Medulla oblongata (tissue), 1 donor: Measurements from ENCODE around the gene SYNGR2.

Source experiments
- DNase-seq: peaks from one replicate; pipeline ENCODE4 v3.0.0-alpha.2; 2015; ENCODE audit errors: extremely low spot score

The SYNGR2 gene

DNA sequence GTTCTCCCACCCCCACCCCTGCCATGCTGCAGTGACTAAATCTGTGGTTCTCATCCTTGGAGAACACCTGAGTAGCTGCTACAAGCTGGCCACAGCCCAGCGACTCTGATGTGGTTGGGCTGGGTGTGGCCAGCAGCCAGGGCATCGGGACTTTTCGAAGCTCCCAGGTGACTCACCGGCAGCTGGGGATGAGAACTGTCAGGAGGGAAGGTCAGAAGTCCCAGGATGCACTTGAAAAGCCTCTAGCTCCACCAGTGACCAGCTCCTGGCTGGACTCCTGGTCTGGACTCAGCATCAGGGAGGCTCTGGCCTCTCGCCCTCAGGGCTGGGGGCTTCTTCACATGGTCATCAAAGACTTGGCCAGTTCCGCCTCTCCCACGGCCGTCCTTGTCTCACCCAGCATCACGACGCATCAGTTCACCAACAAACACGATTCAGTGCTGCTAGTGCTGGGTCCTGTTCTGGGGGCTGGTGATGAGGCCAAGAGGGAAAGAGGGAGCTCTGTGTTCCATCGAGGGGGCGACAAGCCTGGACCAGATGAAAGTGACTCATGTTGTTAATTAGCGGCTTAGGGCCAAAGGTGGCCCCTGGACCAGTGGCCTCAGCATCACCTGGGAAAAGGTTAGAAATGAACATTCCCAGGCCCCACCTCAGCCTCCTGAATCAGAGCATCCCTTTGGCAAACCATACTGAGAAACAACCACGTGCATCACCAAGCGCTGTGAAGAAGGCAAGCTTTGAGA is 26.1 kb upstream of the SYNGR2 start:
- DNase-seq: no peak

DNA sequence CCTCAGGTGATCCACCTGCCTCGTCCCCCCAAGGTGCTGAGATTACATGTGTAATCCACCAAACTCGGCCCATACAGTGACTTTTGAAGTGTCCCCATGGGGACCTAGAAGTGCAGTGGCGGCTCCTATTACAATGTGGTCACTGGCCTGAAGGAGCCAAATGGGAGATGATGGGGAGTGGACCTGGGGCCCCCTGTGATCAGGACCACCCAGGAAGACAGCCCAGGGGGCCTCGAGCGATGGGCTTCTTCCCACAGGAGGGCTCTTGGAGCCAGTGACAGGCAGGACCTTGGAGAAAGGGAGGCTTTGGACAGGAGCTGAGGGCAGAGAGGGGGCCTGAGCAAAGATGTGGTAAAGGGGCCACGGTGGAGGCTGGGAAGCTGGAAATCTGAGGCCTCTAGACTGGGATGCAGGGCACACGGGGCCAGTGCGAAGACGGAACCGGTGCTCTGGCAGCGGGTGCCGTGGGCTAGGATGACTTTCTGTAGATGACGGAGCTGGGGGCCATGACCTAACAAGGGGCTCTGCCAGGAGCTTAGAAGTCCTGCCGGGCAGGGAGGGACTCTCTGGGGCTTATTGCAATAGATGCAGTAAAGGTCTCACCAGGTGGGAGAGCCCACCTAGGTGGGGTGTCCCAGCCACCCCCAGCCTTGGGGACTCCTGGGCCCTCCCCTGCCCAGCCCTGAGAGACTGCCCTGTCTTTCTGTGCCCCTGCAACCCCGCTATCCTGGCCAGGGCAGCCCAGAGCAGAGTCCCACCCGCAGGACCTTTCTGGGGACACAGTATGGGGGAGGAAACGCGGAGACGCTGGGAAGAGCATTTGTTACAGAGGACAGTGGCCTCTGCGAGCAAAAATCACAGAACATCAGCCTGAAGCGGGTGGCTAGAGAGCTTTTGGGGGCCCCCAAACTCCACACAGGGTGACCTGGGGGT is 24.9 kb upstream of the SYNGR2 start:
- no peak for DNase-seq

DNA sequence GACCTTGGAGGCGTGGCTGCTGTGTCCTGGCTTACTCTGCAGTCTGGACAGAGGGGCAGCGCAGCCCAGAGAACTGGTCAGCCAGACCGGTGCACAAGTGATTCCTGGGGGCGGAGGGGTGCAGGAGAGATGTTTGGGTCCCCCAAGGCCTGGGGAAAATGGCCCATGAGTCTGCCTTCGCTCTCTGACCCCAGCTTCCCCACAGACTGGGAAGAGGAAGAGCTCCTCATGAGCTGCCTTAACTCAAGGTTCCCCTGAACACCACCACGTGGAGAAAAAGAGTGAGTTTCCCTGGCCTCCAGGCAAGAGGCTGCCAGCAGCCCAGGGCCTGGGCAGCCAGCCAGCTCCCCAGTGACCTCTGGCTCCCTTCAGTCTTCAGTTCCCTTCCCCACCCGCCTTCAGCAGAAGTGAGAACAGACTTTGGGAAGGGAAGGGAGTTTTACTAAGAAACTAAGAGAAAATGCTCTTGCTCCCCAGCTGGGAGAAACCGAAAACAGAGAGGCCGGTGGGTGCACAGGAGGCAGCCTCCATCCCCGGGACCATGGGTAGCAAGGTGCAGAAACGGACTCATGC is 24.1 kb upstream of the SYNGR2 start:
- peak; percentile 95 for DNase-seq

DNA sequence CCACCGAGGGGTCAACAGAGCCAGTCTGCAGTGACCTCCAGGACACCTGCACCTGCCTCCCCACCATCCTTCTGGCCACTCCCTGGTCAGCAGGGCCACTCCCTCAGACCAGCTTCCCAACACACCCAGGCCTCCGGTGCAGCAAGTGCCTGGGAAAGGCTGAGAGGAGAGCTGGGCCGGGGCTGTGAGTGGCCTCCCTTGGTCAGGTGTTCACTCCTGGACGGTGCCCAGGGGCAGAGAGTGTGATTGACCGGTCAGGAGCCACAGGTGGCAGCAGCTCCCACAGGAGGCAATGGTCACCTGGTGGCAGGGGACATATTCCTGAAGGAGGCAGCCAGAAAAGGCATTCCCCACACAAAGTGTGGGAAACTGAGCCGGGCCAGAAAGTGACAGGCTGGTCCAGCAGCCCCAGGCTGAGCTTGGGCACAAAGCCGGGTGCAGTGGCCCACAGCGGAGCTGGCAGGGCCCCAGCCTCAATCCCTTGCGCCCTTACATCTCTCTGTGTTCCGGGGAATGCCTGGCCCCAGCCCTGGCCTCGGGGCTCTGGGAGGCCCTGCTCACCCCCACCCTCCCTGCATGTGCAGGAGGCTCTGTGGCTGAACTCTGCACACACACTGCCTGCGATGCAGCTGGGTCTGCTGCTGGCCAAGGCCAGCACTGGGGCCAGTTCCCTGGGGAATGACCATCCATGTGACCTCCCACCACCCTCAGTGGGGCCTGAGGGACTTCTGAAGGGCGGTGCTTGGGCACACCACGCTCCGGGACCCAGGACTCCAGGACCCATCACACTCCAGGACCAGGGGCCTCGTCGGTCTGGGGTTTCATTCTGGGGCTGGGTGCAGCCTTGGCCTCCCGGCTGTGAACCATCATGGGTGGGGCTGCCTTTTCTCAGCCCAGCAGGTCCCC is 23.4 kb upstream of the SYNGR2 start:
- peak; percentile 56 for DNase-seq

DNA sequence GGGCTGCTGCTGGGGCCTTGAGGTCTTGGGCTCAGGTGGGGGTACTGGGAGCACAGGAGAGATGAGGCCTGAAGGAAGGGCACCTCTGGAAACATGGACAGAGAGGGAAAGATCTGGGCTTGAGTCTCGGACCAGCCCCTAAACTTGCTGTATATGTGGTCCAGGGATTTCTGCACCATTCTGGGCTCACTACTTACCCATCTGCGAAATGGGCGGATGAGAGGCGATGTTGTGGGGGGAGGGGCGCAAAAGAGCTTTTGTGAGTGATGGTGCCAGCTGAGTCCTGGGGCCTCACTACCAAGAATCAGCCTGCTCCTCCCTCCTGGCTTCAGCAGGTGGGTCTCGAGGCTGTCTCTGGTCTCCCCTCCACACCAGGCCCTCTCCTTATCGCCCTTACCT is 21.9 kb upstream of the SYNGR2 start:
- no peak for DNase-seq

DNA sequence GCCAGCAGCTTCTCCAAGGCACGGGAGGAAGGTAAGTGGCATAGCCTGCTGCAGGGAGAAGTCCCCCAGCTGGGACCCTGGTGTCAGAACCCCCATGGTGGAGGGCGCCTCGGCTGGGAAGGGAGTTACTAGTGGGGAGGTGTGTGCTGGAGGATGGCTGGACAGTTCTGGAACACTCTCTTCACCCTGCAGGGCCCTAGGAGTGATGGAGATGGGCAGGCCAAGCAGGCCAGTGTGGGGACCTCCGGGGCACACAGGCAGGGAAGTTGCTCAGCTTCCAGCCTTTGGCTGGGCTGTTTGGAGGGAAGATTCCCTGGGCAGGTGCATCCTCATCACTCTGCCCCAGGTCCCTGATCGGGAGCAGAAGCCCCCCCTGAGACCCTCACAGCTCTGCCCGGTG is 21.5 kb upstream of the SYNGR2 start:
- no peak for DNase-seq

DNA sequence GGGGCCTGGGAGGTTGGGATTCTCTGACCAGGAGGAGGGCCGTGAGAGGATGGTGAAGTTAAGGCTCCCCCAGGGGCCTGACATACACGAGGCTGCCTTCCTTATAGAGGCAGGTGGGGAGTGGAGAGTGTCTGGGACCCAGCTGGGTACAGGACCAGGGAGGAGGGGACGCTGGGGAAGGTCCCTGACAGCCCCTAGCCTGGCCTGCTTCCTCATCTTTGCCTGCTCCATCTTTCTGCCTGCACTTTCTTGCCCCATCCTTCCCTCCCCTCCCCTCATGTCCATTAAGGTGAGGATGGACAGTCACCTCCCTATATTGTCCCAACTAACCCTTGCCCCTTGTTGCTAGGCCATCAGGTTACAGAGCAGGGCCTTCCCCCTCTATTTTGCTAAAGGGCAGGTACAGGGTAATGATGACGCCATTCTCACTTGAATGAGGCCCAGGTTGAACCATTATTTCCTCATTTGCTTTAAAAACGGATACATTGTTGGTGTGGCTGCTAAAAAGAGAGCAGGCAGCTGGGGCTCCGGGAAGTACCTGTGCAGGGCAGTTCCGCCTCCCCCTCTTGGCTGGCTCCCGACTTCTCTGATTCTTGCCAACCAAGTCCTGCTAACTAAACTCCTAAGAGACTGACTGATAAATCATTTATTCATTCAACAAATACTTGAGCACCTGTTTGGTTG is 20.9 kb upstream of the SYNGR2 start:
- DNase-seq: no peak

DNA sequence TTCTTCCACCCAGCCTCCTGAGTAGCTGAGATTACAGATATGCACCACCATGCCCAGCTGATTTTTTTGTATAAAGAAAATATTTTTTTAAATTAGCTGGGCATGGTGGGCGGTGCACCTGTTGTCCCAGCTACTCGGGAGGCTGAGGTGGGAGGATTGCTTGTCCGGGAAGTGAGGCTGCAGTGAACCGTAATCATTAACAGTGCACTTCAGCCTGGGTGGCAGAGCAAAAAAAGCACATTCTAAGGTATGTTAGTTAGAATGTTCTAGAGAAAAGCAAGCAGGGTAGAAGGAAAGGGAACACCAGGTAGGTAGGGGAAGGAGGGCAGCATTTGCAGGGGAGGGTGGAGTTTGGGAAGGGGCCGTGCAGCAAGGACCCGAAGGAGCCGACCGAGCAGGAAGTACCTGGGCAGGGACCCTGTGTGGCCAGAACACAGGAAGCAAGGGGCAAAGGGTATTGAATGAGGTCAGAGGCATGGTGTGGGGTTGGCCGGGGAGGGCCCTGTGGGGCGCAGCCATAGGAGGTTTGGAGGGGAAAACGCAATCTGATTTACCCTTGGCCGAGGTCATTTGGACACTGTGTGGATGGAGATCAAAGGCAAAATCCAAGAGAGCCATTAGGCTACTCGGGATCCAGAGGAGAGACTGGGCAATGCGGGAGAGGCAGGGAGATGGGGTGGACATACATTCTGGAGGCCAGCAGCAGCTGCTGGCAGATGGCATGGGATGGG is 19.9 kb upstream of the SYNGR2 start:
- DNase-seq: no peak

DNA sequence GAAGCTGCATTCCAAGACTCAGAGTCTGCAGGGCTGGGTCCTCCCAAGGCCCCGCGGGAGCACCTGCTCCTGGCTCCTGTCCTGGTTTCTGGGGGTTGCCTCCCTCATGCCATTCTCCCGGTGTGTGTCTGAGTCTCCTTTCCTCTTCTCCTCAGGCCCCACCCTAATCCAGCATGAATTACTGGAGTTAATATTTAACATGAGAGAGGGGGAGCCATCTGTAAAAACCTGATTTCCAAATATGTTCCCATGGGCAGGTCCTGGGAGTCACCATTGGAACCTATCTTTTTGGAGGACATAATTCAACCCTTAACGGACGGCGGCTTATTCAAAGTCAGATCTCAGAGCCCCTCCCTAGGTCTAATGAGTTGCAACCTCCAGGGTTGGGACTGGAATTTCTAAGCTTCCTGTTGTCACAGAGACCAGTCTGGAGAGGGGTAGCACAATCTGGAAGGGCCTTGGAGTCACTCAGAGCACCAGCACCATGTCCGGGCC is 16.8 kb upstream of the SYNGR2 start:
- no peak for DNase-seq

DNA sequence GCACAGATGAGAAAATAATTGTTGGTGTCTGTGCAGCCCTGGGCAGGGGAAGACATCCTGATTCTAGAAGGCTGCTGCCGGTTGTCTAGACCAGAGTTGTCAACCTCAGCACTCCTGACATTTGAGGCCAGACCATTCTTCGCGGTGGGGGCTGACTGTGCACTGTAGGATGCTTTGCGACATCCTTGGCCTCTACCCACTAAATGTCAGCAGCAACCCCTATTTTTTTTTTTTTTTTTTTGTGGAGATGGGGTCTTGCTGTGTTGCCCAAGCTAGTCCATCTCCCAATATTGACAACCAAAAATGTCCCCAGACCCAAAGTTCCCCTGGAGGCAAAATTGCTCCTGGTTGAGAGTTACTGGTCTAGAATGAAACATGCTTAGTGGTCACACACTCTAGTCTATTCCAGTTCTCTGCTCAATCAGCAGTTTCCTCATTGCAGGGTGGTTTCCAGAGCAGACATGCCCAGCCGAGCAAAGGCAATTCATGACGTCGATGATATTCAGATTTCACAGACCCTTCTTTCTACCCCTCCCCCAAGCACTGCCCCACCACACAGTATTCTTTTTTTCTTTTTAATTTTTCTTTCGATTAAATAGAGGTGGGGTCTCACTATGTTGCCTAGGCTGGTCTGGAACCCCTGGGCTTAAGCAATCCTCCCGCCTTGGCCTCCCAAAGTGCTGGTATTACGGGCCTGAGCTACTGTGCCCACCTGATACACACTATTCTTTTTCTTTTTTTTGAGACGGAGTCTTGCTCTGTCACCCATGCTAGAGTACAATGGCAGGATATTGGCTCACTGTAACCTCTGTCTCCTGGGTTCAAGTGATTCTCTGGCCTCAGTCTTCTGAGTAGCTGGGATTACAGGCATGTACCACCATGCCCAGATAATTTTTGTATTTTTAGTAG is 13.2 kb upstream of the SYNGR2 start:
- DNase-seq: peak; percentile 63

DNA sequence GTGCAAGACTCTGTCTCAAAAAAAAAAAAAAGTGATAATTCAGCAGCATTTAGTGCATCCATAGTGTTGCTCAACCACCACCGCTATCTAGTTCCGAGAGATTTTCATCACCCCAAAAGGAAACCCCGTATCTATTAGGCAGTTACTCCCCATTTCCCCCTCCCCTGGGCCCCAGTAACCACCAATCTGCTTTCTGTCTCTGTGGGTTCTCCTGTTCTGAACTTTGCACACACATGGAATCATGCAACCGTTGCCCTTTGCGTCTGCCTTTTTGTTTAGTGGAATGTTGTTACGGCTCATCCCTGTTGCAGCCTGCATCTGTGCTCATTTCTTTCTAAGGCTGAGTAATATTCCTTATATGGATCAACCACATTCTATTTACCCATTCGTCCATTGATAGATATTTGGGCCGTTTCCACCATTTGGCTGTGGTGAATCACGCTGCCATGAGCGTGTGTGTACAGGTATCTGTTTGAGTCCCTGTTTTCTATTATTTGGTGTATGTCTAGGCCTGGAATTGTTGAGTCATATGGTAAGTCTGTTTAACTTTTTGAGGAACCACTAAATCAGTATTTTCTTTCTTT is 8.7 kb upstream of the SYNGR2 start:
- no peak for DNase-seq

DNA sequence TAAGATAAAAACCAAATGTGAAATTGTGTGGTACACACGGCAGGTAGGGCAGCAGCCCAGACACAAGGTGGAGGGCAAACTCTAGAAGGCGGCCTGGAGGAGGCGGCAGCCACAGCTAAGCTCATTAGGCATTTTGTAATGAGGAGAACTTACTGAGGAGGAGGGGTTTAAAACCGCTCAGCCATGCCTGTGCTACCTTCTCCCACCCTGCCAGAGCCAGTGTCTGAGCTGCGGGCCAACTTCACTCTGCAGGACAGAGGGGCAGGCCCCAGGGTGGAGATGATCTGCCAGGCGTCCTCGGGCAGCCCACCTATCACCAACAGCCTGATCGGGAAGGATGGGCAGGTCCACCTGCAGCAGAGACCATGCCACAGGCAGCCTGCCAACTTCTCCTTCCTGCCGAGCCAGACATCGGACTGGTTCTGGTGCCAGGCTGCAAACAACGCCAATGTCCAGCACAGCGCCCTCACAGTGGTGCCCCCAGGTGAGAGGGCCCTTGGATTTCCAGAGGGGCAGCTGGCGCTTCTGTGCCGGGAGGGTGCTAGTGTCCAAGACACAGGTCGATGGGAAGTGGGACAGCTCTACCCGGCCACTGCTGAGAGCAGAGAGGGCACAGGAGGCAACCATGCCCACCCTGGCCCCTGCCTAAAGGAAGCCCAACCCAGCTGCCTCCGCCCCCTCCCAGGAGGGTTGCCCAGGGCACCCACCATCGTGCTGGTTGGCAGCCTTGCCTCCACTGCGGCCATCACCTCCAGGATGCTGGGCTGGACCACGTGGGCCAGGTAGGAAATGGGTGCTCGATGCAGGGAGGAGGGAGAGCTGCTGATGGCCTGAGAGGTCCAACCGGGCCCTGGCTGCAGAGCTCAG is 4.3 kb upstream of the SYNGR2 start:
- DNase-seq: no peak

DNA sequence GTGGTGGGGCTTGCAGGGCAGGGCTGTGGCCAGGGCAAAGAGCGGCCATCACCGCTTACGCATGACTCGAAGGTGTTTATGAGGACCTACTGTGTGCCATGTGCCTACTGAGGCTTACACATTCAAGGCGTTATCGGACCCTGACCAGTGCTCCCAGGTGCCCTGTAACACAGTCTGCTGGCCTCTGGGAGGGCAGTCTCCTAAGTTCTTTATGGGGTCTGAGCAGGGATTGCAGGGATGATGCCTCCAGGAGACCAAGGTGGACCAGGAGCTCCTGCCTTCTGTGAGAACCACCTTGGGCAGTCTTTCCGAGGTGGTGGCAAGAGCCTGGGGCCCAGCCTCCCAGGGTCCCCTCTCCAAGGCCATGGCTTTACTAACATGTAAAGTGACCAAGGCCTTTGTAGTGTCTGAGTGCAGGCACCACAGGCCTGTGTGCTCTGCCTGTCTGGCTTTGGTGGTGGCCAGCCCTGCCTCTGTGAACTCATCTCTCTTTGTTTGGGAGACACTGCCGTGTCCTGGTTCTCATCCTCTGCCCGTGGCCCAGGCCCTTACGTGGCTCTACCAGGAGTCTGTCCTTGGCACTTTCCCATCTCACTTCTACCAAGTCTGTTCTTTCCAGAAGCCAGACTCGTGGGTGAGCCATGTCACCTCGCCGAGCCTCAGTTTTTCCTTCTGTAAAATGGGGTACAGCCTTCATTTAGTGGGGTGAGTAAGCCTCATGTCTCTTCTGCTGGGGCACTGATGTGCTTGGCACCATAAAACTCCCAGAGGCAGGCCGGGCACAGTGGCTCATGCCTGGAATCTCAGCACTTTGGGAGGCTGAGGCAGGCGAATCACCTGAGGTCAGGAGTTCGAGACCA is 3.4 kb upstream of the SYNGR2 start:
- DNase-seq: no peak

DNA sequence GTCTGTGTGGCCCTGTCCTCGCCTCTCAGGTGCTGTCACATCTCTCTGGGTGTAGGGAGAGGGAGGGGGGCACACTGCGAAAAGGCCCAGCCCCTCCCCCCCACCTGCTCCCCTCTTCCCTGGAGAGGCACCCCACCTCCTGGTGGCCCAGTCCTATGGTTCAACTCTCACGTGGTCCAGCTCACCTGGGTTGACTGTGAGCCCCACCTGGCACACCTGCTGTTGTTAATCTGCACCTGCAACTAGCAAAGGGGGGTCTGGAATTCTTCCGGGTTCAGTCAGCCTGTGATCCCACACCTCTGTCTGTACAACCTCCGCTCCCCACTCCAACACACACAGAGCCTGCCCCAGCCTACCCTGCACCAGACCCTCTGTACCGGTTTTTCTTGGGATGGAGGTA is 2.0 kb upstream of the SYNGR2 start:
- DNase-seq: no peak

DNA sequence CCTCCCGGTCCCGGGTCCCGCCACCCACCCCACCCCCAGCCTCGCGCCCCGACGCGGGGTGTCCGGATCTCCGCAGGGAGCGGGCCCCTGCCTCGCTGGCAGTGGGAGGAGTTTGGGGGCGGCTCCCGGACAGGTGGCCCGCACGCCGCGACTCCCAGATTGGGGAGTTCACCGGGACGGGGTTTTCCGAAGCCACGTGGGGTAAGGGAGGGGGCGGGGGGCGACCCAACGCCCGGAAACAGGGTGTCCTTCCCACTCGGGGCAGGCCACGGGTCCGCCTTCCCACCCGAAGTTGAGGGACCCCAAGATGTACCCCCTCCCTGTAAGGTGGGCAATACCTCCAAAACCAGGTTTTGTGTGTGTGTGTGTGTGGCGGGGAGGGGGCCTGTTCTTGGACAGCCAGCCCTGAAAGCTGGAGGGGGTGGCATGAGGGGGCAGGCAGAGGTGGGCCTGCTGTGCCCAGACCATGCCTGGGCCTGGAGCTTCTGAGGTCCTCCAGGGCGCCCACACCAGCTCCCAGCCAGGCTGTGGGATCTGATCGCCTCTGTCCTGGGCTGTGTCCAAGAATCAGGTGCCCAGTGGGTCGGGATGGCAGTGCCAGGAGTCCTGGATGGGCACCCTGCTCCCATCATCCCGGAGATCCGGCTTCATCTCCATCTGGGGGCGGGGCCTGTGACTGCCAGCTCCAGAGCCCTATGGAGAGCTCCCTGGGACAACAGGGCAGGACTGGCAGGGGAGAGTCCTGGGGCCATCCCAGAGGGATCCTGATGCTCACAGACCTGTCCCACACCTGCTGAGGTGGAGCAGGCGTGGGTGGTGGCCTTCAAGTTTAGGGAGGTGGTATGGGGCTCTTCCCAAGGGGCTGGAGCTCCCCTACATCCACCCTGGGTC is 767 bp downstream of the SYNGR2 start:
- DNase-seq: peak; percentile 76
